H4 (cell line): ENCODE data around the gene FCHSD1. TPM values are rescaled to one million over a fixed set of nuclear protein-coding genes. Genes with fewer than 3 reads are reported as not detected.

Source experiments
- DNase-seq: peaks from one replicate; pipeline ENCODE4 v3.0.0-alpha.2; 2015; ENCODE audit warnings: low spot score
- total RNA-seq: library from RNA; depleted of rRNA; stranded (reverse); fragments of >200 nt; shearing (Covaris generic); gene quantifications from 2 replicates; pipeline ENCODE4 v1.2.3, GENCODE V29; 2014; rRNA removed

FCHSD1 gene
- 5.9 and 11.0 TPM in 2 replicates for total RNA-seq

DNA sequence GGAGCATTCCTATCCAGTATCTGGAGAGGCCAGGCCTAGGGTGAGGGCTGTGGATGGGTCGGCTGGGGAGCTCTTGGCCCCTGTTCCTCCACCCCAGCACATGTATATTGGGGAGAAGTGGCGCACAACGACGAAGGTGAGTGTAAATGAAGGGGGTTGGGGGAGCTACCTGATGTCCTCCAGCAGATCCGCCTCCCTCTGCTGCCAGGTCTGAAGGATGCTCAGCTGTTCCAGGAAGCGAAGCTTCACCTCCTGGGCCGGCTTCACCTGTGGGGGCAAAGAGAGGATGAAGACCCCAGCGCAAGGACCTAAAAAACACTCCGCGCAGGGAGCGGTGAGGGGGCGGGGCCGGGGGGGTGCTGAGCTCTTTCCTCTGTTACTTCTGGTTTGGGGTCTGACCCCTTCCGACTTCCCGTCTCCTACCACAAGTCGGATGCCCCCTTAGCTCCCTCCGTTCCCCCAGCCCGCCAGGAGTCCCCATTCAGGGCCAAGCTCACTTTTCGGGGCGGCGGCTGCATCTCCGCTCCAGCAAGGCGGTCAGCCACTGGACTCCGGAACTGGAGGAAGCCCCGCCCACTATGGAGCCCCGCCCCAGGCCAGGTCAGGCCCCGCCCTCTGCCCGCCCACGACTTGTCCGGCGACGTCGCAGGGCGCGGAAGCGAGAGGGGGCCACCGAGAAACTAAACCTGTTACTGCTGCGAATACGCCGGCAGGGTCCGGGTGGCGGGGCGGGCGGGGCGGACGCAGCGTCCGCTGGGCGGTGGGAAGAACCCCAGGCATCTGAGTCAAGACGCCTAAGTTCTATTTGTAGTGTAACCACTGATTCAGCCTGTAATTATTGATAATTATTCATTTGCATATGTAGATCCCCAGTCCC, at the start of gene FCHSD1:
FCHSD1 (minus strand) TSS at position 568 of the 877 bp plus-strand sequence; CDS start at position 518, 50 bp downstream.
- DNase-seq = peak; percentile 56

DNA sequence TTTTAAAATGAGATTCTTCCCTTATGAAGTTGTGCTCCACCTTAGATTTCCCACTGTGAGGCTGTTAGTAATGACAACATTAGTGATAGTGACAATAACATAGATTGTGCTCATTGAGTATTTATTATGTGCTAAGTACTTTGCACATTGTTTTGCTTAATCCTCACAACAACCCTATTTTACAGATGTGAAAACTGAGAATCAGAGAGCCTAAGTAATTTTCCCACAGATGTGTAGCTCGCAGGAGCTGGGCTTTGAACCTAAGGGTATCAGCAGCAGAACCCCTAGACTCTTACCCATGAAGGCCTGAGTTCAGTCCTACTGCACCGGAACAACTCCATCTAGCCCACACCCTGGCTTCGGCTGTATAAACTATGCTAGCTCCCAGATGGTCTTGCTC, 46.4 kb upstream of the FCHSD1 start:
- no peak for DNase-seq

DNA sequence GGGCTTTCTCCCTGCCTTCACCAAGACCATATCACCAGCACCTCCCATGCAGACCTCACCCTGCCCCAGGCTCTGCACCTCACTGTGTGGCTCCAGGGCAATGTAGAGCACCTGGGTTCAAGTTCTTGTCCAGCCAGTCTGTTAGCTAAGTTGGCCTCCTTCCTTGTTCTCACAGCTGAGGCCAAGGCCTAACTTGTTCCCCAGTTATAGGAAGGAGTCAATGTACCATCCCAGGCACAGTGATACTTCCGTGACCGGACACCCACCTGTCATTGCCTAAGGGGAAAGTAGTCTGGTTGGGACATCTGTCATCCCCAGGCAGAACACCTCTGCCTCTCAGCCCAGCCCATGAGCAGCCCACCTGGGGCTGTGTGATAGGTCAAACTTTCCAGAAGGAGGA, 45.2 kb upstream of the FCHSD1 start:
- no peak for DNase-seq

GRCh38 chr5:141695627-141696215, 44.5 kb upstream of the FCHSD1 start:
- peak; percentile 47 for DNase-seq

- no peak for DNase-seq
These were observed 43.3 kb upstream of the FCHSD1 start for GRCh38 chr5:141694479-141694878.

GRCh38 chr5:141692919-141693725, 41.9 kb upstream of the FCHSD1 start:
- DNase-seq = no peak

DNA sequence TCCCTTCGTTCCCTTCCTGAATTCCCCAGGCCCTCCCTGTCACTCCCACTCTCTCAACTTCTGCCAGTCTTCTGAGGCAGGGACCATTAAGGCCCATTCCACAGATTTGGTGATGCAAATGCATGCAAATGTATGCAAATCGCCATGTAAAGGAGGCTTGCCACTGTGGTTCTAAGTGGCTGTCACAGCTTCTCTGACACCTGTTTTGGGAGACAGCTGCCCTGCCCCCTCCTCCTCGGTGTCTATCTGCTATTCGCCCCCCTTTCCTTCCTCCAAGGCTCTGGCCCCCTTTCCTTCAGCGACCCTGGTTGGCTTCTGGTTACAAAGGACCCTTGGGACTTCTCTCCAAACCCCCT, 41.3 kb upstream of the FCHSD1 start:
- no peak for DNase-seq

DNA sequence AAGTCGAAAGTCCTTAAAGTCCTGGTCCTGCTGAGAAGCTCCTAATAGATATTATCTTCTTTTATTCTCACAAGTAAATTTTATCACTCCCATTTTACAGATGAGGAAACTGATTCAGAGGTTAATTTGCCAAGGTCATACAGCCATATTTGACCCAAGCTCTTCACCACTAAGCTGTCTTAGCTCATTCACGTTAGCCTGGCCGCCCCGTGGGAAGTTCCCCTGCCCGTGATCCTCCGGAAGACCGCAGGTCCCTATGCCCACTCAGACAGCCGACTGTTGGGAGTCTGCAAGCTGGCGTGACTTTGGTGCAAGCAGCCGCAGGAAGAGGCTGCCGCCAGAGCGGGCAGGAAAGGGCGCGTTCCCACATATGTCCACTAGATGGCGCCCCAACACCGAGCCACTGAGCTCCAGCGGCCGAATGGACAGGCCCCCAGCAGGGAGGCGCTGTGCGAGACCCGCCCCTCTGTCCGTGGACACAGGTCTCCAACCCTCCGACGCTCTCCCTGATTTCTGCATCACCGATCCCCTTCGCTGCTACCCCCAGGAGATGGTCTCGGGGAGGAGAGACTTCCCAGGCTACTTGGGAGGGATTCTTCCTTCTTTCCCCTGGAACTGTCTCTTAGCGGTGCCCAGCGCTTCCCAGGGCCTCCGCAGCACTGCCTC, 40.8 kb upstream of the FCHSD1 start:
- peak; percentile 62 for DNase-seq

DNA sequence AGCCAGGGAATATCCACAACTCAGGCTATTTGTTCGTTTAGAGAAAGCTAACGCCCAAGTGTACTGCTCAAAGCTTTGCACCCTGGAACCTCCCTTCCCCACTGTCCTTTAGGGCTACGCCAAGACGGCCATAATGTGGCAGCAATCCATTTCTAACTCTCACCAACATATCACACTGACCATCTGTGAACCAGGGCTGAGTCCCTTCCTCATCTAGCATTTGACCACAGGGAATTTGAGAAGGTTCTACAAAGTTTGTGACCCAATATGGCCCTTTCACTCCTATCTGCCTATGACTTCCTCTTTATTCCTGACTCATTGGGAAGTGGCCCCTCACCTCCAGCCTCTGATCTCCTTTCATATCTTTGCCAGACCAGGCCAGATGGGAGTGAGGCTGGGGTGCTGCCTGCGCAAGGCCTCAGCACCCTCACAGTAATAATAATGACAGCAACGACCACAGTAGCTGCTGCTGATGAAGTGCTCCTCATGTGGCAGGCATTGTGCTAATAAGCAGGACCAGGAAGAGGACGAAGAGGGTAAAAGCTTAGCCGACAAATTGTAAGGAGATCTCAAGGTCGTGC, 40.2 kb upstream of the FCHSD1 start:
- DNase-seq = no peak

DNA sequence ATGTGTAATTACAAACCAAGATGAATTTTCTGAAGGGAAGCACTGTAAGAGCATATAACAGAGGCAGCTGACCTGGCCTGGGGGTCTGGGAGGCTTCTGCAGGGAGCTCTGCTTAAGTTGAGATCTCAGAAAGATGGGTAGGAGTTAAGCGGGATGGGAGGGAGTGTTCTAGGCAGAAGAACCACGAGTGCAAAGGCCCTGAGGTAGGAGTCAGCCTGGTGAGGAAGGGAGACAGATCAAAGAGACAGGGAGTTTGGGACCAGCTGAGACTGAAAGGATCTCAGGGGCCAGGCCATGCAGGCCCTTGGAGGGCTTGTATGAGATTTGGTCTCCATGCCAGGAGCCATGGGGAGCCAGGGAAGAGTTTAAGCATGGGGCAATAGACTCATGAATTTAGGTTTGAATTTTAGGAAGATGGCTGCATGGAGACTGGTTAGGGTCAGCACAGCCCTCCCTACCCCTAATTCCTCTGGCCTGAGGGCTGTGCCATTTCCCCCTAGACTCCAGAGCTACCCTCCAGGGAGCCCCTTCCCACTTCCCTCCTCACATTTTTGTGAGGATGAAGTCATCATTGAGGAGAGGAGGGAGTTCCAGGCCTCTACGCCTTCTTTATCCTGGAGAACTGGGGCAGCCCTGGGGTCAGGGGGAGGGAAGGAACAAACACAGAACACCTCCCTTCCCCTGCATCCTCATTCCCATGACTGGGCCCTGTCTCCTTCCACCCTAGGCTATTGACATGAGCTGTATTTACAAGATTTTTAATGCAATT, 35.6 kb upstream of the FCHSD1 start:
- DNase-seq = no peak

GRCh38 chr5:141685591-141685990, 34.4 kb upstream of the FCHSD1 start:
- no peak for DNase-seq

GRCh38 chr5:141683596-141684141, 32.5 kb upstream of the FCHSD1 start:
- DNase-seq = no peak

DNA sequence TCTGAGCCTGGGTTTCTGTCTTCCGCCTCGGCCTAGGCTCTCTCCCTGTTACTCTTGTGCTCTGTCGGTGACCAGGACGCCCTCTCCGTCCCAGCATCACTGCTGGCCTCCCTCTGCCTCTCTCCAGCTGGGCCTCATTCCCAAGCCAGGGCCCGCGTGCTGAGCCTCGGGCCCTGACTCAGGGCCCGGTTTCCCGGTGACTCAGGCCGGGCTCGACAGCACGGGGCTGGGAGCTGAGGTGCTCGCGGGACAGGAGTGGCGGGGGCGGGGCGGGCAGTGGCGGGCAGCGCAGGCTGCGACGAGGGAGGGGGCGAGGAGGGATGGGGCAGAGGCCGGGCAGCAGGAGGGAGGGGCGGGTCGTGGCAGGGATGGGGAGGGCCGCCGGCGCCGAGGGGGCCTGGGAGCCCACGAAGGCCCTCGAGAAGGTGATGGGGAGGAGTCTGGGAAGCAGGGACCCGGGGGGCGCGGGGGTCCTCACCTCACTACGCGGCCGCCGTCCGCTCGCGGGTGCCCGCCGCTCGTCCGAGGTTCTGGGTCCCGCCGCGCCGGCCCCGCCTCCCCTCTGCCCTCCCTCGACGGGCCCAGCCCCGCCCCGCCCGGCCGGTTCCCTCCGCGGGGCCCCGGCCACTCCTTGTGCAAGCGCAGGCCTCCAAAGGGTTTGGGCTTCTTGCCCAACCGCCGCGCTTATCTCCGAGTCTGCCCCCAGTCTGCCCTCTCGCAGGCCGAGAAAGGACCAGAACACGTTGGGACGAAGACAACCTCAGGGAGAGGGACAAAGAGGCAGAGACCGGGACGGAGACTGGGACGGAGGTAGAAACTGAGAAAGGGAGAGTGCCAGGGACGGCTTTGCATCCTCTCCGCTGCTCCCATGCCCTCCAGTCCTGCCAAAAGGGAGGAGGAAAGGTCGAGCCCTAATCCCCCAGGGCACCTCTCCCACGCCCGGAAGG, 30.8 kb upstream of the FCHSD1 start, which contains the start of gene ARAP3:
ARAP3 (minus strand) TSS at position 536 of the 947 bp plus-strand sequence. CDS start 1,744 bp downstream, outside the sequence.
- peak; percentile 81 for DNase-seq

- DNase-seq = no peak
These were observed 30.1 kb upstream of the FCHSD1 start for GRCh38 chr5:141681295-141681694.

DNA sequence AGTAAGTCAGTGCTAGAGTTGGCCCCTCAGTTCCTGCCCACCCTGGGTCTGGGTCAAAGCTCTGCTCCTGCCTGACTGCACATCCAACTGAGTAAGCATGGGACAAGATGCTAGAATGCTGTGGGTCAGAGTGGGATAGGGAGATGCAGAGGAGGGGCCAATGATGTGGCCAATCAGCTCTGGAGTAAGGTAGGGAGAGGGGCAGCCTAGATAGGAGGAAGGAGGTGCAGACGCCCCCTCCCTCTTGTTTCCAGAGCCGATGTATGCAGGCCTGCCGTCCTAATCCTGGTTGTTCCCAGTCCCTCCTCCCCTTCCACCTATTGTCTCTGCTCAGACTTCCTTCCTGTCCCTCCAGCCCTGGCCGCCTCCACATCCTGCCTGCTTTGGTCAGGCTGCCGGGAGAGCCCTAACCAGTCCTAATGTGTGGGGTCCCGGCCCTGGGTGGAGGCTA, 29.6 kb upstream of the FCHSD1 start:
- DNase-seq = peak; percentile 51

DNA sequence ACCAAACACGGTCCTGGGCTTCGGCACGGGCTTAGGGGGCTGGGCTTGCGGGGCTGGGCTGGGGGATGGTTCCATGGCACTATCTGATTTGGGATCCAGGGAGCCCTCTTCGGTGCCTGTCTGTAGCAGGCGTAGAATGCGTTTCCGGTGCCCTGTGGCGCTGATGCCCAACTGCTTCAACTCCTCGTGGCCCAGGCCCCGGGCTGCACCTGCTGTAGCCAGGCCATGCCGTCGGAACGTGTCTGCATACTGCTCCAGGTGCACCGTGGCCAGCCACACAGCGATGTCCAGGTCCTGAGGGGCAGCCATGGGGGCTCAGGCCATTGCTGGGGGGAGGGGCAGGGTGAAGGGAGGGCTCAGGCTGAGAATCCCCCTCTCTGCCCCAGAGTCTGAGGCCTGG, 29.0 kb upstream of the FCHSD1 start:
- DNase-seq = no peak

- no peak for DNase-seq
These were observed 26.2 kb upstream of the FCHSD1 start for GRCh38 chr5:141677415-141677814.

DNA sequence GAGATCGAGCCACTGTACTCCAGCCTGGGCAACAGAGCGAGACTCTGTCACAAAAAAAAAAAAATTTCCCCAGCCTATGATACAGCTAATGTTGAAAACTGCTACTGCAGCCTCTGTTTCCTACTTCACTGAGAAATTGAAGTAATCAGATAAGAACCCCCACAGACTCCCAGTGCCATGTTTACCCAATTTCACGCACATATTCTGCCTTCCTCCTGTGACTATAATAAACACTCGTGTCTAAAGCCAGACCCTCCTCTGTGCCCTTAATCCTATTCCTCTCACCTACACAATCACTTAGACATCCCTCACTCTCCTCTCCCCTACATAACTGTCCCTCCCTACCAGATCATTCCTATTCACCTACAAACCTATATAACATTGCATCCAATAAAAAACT, 24.5 kb upstream of the FCHSD1 start:
- DNase-seq = no peak

DNA sequence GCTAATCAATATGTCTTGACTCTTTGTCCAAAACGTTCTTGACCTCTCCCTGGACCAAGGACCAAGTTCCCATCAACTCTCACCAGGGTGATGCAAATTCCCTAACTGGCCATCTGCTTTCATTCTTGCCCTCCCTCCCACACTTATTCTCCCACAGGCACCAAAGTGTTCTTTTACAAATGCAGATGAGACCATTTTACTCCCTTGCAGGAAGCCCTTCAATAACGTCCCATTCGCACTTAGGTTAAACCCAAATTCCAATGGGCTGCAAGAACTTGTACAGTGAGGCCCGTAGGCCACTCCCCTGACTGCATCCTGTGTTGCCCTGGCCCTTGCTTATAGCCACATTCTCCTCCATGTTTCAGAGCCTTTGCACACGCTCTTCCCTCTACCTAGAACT, 23.5 kb upstream of the FCHSD1 start:
- DNase-seq = no peak
